Measurements from ENCODE around the gene CDH22.

The CDH22 gene

DNA sequence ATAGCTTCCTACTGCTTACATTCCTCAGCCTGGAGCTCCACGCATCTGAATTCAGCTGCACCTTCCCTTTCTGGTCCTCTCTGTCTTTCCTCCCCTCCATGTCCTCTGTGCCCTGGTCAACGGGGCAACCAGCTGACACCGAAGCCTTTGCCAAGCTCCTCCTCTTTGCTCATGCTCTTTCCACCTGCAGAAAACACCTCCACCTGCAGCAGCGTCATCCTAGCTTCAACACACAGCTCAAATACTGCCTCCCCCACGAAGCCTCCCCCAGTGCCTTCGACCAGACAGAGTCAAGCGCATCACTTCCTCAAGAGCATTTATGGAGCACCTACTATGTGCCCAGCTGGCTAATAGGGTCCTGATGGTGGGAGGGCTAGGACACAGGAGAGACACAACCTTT, 9.2 kb downstream of the CDH22 start:
- DNase-seq (ENCODE audit: low spot score), result no peak

DNA sequence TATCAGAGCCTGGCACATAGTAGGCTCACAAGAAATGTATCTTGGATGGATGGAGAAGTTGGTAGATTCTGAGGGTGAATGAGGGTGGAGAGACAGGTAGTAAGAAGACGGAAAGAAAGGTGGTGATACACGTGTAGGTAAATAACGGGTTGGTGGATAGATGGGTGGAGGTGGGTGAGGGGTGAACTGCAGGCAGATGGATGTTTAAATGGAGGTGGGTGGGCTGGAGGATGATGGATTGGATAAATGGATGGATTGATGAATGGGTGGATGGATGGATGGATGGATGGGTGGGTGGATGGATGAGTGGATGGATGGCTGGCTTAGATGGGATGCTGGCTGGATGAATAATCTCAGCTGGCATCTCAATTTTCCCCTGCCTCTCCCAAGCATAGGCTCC, 9.9 kb downstream of the CDH22 start:
- no peak for DNase-seq (ENCODE audit: low spot score)

DNA sequence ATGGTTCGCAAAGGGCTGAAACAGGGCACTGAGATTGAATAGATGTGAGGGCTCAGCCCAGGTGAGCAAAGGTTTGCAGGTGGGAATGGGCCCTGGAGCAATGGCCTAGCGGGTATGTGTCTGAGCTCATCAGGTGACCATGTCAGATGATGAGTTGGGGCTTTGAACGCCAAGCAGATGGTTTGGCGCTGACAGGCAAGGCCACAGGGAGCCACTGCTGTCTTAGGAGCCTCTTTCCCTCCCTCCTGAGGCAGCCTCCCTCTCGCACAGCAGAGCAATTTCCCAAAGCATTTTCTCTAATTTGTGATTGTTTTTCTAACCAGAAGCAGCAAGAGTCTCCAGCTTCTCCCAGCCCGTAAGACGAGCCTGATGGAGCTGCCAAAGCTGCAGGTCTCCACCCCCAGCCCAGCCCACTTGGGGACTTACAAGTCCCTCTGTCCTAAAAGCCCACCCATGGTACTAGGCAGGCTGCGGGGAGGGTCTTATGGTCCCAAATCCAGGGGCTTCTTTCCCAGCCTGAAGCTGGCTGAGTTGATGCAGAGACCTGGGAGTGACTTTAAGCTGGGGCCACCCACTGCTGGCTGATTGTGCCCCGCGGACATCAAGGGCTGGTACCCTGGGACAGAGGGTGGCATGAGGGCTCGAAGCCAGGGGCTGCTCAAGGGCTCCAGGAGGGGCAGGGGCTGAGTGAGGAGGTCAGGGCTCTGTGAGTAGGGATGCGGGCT, 11.6 kb downstream of the CDH22 start:
- no peak for DNase-seq (ENCODE audit: low spot score)

DNA sequence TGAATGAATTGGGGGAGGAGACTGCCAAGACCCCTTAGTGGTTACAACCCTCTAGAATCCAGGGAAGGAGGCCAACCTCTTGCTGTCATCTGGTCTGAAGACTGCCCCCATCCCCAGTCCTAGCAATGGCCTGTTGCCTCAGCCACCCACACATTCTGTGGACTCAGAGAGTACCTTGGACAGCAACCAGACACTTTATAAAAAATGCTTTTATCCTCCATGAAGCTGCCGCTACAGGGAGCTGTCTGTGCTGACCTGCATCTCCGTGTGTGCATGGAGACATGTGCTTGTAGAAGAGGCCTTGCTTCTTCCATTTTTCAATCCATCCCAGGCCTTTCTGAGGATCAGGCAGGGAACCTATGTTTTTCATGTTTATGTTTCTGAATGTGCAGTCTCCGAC, 15.2 kb downstream of the CDH22 start:
- DNase-seq (ENCODE audit: low spot score), result peak; percentile 63

DNA sequence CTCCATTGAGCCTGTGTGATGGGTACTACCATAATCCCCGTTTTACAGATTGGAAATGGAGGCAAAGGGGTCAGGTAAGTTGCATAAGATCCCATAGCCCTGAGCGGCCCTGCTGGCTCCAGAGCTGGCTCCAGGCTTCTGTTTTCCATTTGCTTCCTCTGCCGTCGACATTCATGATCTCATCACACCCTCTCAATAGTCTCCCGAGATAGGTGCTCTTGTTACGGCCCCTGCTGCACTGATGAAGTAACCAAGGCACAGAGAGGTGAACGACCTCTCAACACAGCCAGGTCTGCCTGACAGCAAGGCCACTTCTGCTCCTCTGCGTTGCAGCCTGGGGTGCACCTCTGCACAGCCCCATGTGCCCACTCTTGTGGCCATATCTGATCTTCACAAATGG, 16.9 kb downstream of the CDH22 start:
- no peak for DNase-seq (ENCODE audit: low spot score)

DNA sequence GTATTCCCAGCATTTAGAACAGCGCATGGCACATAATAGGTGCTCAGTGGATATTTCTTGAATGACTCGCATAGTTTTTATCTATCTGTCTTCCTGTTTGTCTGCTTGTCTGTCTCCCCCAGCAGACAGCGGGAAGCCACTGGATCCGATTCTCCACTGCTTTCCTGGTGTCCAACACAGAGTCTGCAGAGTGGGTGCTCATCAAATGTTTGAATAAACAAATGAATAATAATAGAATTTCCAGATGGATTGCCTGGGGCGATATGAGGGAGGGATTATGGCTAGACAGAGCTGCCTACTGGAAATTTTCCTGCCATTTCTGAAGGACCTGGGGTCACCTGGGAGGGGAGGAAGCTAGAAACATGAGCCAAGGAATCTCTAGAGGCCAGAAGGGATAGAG, 18.9 kb downstream of the CDH22 start:
- no peak for DNase-seq (ENCODE audit: low spot score)

DNA sequence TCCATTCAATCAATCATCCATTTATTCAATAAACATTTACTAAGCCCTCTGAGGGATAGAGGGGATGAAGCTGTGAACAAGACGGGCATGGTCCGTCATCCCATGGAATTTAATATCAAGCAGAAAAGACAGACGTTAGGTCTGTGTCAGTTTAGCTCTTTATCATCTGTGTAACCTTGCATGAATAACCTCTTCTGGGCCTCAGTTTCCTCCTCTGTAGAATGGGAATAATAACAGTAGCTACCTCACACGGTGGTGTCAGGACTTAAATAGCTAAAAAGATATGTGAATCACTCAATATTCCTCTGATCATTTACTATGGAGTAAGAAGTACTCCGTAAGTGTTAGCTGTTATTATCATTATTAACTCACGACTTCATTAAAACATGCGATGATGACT, 21.3 kb downstream of the CDH22 start:
- DNase-seq (ENCODE audit: low spot score), result no peak

DNA sequence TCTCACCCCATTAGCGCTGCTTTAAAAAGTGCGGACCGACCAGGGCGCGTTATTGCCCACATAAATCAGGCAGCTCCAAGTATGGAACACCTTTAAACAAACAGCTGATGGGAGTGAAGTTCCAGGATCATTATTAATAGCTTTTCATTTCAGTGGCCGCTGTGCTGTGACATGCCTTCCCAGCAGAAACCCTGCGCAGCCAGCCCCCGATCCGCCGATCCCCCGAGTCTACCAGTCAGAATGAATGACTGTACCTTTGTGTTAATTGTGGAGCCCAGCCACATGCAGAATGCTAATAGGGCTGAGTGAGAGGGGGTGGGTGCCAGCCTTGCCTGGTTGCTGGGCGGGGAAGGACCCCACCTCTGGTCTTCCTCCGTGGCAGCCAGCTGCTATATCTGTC, 21.9 kb downstream of the CDH22 start:
- no peak for DNase-seq (ENCODE audit: low spot score)

DNA sequence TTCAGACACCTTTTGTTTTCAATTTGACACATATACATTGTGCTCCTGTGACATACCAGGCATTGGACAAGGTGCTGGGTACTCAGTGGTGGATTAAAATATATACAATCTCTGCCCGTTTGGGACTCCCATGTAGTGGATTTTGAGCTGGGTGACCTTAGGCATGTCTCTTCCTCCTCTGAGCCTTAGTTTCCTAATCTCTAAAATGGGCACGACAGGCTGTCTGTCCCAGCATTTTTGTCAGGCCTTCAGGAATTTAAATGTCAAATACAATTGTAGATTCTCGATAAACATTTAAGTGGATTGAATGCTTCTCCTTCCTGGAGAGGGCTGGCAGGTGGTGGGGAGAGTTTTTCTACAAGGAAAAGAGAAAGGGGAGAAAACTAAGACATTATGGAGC, 22.6 kb downstream of the CDH22 start:
- DNase-seq (ENCODE audit: low spot score), result no peak

DNA sequence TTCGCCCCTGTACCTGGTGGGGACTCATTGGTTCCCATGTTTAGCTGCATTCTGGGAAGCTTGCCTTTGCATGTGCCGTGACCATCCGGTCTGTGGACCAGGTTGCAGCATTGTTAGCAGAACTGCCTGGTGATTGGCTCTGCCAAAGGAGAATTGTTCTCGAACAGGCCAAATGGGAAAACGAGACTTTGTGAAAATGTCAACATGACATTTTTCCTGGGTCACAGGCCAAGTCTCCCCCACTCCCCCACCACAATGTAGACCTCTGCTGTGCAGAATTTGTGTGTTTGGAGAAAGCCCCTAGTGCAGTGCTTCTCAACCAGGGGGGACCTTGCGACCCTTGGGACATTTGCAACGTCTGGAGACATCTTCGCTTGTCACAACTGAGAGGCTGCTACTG, 23.2 kb downstream of the CDH22 start:
- DNase-seq (ENCODE audit: low spot score), result no peak

DNA sequence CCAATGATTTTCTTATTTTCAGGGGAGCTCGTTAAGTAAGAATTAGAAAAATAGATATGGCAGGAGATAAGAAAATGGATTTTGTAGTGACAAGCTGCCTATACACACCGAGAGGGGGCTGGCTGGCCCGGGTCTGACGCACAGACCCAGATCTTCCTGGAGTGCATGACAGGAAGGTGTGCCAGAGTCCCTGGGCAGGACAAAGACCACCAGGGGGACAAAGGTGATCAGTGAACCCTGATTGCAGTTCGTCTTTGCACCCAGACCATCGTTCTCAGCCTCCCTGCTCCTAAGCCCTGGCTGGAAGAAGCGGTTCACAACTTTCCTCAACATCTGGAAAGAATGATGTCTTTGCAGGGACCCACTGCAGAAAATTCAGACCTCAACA, 24.3 kb downstream of the CDH22 start:
- no peak for DNase-seq (ENCODE audit: low spot score)

DNA sequence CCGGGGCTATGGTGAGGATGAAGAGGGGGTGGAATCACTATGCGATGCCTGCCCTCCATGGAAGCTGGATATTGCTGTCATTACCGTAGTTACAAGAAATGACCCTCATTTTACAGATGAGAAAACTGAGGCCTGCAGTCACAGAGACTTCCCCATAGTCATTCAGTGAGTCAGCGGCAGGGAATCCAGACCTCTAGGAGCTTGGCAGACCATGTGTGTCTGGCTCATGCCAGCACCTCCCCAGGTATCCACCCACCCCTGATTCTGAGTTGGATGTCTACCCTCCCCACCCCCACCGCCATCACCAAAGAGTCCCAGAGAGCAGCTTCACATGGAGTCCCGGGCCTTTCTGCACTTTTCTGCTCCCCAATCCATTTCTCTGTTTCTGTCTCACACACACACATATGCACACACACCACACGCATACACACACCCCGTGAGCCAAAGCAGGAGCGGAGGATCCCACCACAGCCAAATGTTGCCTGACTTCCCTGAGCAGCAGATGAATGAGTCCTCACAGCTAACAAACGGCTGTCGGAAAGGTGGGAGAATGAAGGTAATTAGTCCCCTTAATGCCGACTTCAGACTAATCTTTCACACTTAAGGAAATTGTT, 24.8 kb downstream of the CDH22 start:
- DNase-seq (ENCODE audit: low spot score), result no peak

DNA sequence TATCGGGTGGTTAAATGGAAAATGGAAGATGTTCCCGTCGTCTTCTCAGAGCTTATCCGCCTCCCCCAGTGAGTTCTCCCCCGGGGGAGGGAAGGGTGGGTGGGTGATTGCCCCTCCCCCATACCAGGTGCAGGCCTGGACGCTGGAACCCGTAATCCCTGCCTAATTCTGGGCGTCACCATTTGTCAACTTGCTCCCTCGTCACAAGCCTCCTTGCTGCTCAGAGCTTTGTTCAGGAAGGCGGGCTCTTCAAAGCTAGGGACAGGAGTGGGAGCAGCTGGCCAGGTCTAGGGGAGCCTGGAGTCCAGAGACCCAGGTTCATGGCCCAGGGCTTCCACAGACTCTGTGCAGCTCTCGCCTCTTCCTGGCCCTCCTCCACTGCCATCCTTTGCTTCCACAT, 25.6 kb downstream of the CDH22 start:
- DNase-seq (ENCODE audit: low spot score), result no peak

DNA sequence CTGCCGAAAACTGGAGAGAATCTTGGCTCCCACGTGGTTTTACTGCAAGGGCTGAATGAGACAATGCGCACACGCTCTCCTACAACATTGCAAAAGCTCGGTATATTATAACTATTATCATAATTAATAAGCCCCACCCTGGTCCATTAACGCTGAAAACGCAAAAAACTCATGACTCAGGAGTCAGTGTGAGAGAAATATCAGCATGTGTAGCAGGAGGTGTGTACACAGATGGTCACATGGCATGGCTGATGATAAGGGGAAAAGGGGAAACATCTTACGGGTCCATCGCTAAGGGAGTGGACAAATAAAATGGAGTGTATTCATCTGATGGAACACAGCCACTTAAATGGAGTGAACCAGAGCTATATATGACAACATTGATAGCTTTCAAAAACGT, 29.2 kb downstream of the CDH22 start:
- no peak for DNase-seq (ENCODE audit: low spot score)

DNA sequence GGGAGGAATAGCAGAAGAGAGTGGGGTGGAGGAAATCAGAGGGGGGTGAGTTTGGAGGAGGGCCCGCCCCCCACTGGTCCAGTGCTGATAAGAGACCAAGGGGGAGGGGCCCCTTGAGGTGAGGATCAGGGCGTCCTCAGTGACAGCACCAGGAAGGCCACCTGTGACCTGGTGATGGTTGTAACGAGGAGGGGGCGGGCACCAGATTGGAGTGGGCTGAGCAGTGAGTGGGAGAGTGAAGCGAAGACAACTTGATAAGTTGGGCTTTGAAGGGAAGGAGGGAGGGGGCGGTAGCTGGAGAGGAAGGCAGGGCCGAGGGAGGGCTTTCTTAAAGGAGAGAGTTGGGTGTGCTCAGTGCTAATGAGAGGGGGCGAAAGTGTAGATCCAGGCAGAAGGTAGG, 30.7 kb downstream of the CDH22 start:
- no peak for DNase-seq (ENCODE audit: low spot score)

DNA sequence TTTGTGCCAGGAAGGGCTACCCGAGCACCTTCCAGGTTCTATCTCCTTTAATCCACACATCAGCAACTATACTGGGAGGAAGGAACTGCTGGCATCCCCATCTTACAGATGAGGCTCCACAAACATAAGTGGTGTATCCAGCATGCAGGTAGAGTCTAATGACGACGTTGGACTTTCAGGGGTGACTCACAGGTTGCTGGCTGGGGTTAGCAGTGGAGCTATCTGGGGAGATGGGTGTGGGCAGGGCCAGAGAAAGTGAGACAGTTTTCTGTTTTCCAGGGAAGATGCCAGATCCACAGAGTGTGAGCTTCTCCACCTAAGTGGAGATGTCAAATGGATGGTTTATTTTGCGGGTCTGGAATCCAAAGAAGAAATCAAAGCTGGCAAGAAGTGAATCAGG, 31.8 kb downstream of the CDH22 start:
- no peak for DNase-seq (ENCODE audit: low spot score)

DNA sequence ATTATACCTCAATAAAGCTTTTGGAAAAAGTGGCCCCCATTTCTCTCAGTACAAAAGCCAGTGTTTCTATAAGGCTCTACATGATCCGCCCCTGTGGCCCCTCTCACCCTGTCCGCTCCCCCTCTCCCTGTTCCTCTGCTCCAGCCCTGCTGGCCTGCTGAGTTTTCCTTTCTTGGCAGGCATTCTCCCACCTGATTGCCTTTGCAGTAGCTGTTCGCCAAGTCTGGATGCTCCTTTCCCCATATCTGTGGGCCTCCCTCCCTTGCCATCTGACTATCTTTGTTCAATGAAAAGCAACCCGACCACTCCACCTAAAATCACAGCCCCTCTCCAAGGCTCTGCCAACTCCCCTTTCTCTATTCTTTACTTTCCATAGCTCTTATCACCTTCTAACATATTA, 33.2 kb downstream of the CDH22 start:
- DNase-seq (ENCODE audit: low spot score), result no peak

DNA sequence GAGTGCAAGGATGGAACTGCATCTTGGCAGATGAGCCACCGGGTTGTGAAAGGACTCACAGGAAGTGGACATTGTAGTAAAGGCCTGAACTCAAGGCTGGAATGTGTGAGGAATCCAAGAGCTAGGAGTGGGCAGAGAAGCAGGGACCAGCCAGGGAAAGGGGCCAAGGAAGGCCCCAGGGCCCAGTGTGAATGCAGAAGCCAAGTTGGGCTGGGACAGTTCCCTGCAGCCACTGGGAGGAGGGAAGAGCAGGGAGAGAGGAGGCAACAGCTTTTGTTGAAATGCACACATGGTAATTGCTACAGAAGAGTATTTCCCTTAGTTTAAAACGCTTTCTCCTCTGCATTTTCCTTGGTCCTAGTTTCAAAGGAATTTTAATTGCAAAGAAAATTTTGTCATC, 34.6 kb downstream of the CDH22 start:
- DNase-seq (ENCODE audit: low spot score), result no peak

DNA sequence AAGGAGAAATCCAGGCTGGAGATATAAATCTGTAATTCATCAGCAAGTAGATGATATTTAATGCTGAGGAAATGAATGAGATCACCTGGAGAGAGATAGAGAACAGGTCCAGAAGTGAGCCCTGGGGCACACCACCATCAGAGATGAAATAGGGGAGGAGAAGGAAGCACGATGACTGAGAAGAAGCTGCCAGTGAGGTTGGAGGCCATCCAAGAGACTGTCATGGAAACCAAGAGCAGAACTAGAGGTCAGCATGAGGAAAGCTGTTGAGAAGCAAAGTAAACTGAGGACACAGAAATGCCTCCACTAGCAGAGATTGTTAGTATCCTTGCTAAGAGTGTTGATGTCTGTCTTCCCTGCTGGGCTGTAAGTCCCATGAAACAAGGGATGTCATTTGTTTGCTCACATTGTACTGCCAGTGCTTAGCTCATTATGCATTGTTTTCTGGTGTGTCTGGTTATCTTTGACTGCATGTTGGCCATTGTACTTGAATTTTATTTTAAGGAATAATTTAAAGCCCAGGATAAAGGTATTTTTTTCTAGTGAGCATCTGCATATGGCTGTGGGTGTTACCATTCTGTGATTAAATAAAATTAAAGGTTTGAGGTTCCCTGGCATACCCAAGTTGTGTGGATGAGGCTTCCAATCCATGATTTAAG, 35.8 kb downstream of the CDH22 start:
- no peak for DNase-seq (ENCODE audit: low spot score)

DNA sequence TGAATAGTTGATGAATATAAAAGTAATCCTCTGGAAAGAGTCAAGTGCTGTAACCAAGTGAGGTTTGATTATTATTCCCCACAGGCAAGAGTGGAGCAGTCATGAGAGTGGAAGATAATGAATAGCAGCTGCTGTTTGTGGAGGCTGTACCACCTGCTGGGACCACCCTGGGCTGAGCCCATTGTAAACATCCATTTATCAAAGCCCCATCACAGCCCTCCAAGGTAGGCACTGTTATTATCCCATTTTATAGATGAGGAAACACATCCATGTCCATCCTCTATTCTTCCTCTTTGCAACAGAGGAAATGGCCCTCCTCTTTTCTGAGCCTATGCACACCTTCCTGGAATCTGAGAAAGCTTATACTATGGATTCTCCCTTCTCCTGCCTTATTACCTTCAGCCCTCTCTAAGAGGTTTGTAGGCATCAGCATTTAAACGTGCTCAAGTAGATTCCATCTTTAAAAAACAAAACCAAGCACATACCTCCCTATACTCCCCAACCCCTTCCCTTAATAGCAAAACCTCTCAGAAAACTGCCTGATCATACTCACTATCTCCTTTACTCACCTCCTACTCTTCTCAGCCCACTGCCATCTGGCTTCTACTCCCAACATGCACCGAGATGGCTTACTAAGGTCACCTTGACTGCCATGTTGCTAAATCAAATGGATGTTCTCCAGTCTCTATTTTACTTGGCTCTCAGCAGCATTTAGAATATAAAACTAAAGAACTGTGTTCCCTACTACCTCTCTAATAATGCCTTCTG, 37.1 kb downstream of the CDH22 start:
- no peak for DNase-seq (ENCODE audit: low spot score)

DNA sequence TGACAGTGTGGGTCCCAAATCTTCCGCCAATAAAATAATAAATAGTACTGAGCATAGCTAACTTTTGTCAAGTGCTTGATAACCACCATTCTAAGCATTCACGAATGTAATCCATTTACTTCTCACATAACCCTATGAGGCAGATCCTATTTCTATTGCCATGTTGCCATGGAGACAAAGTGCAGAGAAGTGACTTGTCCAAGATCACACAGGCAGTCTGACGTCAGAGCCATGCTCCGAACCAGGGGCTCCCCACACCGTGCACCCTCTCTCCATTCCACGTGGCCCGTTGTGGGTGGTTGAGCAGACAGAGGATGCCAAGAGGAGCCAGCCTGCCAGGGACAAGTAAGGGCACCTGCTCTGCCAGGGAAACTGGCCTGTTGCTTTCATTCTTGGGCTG, 38.9 kb downstream of the CDH22 start:
- no peak for DNase-seq (ENCODE audit: low spot score)

DNA sequence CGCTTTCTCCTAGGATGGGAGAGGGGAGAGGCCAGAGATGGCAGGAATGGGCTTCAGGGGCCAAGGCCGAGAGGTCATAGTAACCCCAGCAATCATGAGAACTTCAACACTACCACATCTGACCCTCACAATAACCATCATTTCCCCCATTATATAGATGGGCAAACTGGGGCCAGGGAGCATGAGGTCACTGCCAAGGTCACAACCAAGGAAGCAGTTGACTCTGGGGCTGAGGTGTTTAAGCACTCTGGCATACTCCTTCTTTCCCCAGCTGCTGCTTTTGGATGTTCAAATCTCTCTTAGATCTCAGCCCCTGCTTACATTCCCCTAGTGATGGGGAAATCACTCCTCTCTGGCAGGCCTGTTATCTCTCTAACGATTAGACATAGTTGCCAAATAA, 39.6 kb downstream of the CDH22 start:
- DNase-seq (ENCODE audit: low spot score), result no peak

DNA sequence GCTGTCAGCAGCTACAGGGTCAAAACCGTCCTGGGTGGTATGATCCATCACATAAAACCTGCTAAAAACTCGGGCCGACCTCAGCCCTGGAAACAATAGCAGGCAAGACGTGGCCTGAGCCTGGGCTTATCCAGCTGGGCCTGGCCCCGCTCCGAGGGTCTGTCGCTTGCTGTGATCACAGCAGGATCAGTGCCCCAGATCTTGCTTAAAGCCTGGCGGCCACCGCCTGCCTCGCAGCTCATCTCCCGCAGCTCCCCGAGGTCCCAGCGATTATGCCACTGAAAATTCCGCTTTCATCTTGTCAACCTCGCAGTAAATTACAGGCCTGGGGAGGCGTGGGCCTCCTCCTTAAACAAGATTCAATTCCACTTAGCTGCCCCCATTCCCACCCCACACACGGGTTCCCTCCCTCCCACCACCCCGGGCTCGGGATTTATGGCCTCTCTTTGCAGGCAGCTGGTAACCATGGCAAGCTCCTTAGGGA, 40.1 kb downstream of the CDH22 start:
- no peak for DNase-seq (ENCODE audit: low spot score)
